Measurements from ENCODE around the gene LIPF.
"Not testable (repeated sequence)": the region's sequence is repeated elsewhere in the genome, so short reads cannot be mapped to it uniquely, and the experiment has no call there.

The LIPF gene

GRCh38 chr10:88676283-88677060 lies 12.2 kb downstream of the LIPF start:
- no peak for DNase-seq

GRCh38 chr10:88680958-88681357 lies 16.7 kb downstream of the LIPF start:
- no peak for DNase-seq

- no peak for DNase-seq
Measured at GRCh38 chr10:88682491-88682890, 18.2 kb downstream of the LIPF start.

GRCh38 chr10:88687853-88688467 lies 23.7 kb downstream of the LIPF start:
- no peak for DNase-seq

- DNase-seq, result no peak
Measured at GRCh38 chr10:88689366-88689765, 25.1 kb downstream of the LIPF start.

- no peak for DNase-seq
Measured at GRCh38 chr10:88693392-88694020, 29.3 kb downstream of the LIPF start.

GRCh38 chr10:88702848-88703597 lies 38.8 kb downstream of the LIPF start:
- DNase-seq, result peak; percentile 77 to 81

- no peak for DNase-seq
Measured at GRCh38 chr10:88705958-88706357, 41.7 kb downstream of the LIPF start, which contains the start of gene LIPK. Gene LIPK, plus strand, starts transcription at chr10:88706249. Its CDS starts 18,295 bp downstream, at chr10:88724544.

- DNase-seq, result no peak
Measured at GRCh38 chr10:88707429-88708155, 43.4 kb downstream of the LIPF start.

GRCh38 chr10:88709361-88709760 lies 45.1 kb downstream of the LIPF start:
- DNase-seq, result not testable (repeated sequence)

- DNase-seq, result no peak
Measured at GRCh38 chr10:88715517-88715916, 51.3 kb downstream of the LIPF start.

- no peak for DNase-seq
Measured at GRCh38 chr10:88721392-88721791, 57.1 kb downstream of the LIPF start.

- DNase-seq, result no peak
Measured at GRCh38 chr10:88725798-88726197, 61.6 kb downstream of the LIPF start.

GRCh38 chr10:88728107-88728763 lies 64.0 kb downstream of the LIPF start:
- DNase-seq, result no peak
